ENCODE measurements around the gene MXD4.

The MXD4 gene

DNA sequence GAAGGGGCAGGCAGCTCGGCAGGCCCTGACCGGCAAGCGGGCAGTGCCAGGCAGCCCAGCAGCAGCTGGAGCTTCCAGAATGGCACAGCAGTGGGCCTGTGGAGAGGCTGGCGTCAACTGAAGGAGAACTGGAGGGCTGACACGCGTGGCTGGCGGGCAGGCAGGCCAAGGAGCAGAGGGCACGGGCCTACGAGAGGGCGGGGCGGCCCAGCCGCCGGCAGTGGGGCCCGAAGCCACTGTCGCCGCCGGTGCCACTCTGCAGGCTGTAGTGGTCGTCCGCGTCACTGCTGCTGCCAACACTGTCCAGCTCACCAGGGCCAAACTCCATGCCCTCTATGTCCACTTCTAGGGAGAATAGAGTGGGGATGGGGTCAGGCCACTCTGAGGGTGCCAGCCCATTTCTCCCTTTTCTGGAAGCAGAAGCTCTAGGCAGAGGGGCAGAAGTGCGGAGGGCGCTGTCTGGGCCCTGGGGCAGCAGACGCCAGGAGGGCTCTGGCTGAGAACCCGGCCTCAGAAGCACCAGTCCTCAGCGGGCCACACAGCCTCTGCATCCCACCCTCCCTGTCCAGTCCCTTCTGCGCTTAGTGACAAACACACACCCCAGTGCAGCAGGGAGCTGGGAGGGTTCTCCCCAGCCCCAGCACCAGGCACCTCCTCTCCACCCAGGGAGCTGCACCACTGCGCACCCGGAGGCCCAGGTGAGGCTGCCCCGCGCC is 11.4 kb downstream of the MXD4 start:
- no peak overlapping the region for H3K27ac ChIP-seq
- no peak for TF ChIP-seq ZFX (IDR thresholded peaks at IDR 0.05)
- TF ChIP-seq, protein P1, sequence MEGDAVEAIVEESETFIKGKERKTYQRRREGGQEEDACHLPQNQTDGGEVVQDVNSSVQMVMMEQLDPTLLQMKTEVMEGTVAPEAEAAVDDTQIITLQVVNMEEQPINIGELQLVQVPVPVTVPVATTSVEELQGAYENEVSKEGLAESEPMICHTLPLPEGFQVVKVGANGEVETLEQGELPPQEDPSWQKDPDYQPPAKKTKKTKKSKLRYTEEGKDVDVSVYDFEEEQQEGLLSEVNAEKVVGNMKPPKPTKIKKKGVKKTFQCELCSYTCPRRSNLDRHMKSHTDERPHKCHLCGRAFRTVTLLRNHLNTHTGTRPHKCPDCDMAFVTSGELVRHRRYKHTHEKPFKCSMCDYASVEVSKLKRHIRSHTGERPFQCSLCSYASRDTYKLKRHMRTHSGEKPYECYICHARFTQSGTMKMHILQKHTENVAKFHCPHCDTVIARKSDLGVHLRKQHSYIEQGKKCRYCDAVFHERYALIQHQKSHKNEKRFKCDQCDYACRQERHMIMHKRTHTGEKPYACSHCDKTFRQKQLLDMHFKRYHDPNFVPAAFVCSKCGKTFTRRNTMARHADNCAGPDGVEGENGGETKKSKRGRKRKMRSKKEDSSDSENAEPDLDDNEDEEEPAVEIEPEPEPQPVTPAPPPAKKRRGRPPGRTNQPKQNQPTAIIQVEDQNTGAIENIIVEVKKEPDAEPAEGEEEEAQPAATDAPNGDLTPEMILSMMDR (conservative IDR thresholded peaks at IDR 0.05), result no peak

DNA sequence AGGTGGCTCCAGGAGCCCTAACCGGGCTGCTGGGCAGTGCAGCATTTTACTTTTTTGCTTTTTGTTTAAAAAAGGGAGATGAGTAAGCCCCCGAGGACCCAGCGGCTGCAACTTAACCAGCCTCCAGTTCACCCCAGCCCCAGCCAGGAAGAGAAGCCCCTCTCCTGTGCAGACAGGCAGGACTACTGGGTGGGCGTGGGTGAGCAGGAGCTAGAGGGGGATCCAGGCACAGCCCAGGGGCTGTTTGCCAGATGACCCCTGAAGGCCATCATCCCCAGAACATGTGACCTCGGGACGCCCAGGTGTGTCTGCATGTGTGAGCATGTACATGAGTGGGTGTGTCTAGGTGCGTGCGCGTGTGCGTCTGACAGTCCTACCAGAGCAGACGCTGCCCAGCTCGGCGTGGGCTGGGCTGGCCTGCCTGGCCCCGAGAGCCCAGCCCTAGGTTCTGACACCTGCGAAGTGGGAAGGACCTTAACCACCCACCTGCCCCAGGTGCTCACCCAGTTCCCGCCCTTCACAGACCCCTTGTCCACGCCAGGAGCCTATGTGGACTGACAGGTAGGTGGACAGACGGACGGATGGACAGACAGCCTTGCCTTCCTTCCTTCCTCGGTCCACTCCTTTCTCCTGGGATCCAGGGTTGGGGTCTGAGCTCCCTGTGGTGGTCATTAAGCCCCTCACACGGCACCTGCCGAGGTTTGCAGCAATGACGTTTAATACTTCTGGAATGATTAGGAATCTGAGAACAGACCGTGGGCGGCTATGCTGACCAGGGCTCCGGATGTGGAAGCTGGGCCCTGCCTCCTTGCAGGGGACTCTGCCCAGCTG is 12.2 kb downstream of the MXD4 start:
- TF ChIP-seq, protein P1 (conservative IDR thresholded peaks at IDR 0.05), result no peak
- TF ChIP-seq ZFX (IDR thresholded peaks at IDR 0.05), result no peak
- H3K27ac ChIP-seq, result no peak overlapping the region

DNA sequence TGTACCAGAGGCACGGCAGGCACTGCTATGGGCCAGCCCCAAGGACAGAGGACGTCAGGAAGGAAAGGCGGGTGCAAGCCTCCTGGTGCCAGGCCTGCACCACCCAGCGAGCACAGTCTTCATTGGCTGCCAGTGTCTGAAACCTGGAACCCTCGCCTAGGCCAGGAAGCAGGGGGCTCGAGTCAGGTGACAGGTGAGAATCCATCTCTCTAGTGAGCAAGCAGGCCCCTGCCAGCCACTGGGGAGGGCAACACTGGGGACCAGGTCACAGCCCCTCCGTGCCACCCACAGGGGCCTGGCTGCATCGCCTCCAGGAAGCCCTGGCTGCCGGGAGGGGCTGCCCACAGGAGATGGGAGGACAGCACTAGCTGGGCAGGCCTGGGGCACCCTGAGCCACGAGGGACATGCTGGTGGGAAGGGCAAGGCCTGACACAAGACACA is 13.1 kb downstream of the MXD4 start:
- TF ChIP-seq, protein P1 (conservative IDR thresholded peaks at IDR 0.05), result no peak
- no peak for TF ChIP-seq ZFX (IDR thresholded peaks at IDR 0.05)
- no peak overlapping the region for H3K27ac ChIP-seq

DNA sequence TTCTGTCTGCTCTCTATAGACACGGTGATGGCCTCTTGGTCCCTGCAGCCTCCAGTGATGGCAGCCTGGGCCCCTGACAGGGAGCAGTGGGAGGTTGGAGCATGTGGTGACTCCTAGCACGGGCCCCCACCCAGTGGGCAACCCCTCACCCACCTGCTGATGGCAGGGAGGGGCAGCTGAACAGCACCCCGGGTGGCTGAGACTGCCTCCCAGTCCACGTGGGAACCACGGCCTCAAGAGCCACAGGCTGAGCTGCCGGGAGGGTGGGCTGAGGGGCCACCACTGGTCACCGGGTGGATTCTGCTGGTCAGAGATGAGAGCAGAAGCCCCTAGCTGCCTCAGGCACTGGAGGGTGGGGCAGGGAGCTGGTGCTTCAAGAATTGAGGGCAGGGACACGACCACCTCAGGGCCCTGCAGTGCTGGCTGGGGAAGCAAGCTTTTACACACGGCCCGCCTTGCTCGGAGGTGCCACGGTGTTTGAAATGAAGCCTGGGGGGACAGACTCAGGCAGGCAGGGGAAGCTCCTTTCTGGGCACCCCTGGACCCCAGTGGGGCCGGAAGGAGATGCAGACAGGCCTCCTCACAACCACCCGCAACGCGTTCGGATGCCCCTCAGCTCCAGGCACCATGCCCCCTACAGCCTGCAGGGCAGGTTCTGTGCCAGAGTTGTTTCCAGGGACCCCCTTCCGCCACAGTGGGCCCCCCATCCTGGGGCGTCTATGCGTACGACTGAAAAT is 13.7 kb downstream of the MXD4 start:
- H3K27ac ChIP-seq, result no peak overlapping the region
- TF ChIP-seq, protein P1 (conservative IDR thresholded peaks at IDR 0.05), result no peak
- TF ChIP-seq ZFX (IDR thresholded peaks at IDR 0.05), result no peak

DNA sequence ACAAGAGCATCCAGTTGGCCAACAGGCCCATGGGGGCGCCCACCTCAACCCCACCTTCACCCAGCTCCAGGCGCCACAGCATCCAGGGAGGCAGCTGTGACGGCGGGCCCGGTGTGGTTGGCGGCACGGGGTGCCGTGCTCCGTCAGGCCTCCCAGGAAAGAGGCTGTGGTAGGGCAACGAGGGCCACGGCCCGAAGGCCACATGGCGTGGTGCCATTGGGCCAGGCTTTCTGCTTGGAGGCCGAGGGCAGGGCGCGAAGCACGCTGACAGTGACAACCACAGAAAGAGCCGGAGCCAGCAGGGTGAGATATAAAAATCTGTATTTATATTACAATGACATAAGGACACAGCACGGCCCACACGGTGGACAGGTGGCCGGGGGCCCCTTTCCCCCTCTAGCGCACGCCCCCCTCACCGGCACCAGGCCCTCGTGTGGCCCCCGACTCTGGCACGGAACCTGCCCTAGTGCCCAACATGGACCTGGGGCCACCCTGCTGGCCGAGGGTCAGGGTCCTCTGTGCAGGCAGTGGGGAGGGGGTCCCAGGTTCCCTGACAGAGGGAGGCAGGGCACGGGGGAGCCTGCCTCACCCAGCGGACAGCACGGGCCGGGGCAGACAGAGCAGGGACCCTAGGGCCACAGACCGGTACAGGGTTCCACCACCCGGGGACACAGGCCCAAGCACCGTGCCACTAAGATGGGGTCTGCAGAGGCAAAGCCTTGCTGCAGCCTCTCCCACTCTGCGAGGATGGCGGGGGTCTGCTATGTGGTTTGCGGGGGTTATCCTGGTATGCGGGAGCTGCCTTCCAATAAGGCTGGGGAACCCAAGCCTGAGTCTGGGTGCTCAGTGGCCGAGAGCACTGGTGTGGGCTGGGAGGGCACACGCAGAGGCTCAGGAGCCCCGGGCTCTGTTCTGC is 14.5 kb downstream of the MXD4 start:
- H3K27ac ChIP-seq, result no peak overlapping the region
- TF ChIP-seq, protein P1 (conservative IDR thresholded peaks at IDR 0.05), result no peak
- no peak for TF ChIP-seq ZFX (IDR thresholded peaks at IDR 0.05)

DNA sequence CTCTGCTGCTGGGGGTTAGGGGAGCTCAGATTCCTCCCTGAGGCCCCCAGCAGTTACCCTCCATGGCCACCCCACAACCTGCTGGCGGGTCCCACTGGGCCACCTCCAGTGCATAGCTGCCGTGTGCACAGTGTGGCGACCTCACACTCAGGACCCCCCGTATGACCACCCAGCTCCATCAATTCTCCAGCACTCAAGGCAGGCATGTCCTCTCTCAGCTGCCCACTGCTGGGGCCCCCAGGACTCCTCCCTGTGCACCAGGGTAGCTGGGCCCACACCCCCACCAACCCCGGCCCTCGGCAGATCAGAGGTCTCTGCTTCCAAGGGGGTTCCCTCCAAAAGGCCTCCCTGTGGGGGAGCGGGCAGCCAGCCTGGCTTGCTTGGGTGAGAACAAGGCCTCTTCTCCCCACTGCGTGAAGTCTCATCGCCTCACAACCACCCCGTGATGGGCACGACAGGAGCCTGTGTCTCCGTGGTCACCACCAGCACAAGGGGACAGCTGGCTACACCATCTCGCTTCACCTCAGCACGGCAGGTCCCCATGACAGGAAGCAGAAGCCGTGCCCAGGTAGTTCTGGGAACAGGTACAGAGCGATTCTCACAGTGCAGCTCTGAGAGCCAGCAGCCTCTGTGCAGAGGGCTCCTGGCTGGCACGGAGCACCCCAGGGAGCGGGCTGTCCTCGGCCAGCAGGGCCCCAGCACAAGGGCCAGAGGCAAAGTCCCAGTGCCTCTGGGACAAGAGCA is 15.4 kb downstream of the MXD4 start:
- TF ChIP-seq, protein P1 (conservative IDR thresholded peaks at IDR 0.05), result no peak
- no peak for TF ChIP-seq ZFX (IDR thresholded peaks at IDR 0.05)
- no peak overlapping the region for H3K27ac ChIP-seq

Measured in C4-2B (cell line).